HuH-7 (cell line): Measurements from ENCODE around the gene GNG7.
"Not testable (repeated sequence)": the region's sequence is repeated elsewhere in the genome, so short reads cannot be mapped to it uniquely, and the experiment has no call there.

ENCODE experiments used
- DNase-seq: peaks from one replicate; pipeline ENCODE4 v3.0.0; 2011; ENCODE audit warnings: low spot score

GNG7 gene

DNA sequence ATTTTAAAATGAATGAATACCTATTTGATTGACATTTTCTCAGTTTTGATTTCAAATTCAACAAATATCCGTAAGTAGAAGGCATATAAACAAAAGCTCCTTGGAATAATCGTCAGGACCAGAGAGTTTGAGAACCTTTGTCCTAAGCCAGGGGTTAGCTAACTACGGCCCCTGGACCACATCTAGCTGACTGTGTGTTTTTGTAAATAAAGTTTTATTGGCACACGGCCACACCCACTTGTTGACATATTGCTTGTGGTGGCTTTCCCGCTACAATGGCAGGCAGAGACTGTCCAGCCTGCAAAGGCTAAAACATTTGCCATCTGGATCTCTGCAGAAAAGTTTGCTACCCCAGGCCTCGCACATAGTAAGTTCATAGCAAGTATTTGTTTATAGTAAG is 83.4 kb downstream of the GNG7 start:
- no peak for DNase-seq

DNA sequence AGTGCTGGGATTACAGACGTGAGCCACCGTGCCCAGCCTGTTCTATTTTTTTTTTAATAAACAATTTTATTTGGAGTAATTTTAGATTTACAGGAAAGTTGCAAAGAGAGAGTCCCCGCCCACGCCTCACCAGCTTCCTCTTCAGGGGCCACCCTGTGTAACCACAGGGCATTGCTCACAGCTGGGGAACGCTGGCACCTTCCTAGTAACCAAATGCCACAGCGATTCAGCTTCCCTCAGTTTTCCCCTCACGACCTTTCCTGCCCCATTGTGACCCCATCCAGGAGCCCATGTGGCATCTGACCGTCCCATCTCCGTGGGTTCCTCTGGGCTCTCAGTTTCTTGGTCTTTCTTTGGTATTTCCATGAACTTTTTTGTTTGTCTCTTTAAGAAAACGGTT is 83.9 kb downstream of the GNG7 start:
- DNase-seq: no peak

DNA sequence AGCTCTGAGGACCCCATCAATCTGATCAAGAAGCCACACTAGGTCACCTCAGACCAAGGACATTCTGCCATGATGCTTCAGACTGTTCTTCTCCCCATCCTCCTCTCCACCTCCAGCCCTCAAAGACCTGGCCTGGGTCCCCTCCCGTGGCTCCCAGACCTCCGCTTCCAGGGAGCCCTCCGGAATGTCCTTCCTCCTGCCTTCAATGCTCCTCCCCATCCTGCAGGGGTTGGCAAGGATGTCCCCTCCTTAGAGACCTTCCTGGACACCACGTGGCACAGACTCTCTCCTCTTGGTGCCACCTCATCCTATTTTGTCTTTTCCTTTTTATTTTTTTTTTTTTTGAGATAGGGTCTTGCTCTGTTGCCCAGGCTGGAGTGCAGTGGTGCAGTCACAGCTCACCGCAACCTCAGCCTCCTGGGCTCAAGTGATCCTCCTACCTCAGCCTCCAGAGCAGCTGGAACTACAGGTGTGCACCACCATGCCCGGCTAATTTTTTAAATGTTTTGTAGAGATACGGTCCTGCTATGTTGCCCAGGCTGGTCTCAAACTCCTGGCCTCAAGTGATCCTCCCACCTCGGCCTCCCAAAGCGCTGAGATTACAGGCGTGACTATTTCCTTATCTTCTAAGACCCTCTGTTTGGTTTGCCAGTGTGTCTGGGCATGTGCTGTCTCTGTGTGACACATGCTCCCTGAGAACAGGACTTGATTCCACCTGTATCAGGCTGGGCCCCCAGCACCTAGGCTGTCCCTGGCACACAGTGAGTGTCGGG is 84.9 kb downstream of the GNG7 start:
- DNase-seq: no peak

DNA sequence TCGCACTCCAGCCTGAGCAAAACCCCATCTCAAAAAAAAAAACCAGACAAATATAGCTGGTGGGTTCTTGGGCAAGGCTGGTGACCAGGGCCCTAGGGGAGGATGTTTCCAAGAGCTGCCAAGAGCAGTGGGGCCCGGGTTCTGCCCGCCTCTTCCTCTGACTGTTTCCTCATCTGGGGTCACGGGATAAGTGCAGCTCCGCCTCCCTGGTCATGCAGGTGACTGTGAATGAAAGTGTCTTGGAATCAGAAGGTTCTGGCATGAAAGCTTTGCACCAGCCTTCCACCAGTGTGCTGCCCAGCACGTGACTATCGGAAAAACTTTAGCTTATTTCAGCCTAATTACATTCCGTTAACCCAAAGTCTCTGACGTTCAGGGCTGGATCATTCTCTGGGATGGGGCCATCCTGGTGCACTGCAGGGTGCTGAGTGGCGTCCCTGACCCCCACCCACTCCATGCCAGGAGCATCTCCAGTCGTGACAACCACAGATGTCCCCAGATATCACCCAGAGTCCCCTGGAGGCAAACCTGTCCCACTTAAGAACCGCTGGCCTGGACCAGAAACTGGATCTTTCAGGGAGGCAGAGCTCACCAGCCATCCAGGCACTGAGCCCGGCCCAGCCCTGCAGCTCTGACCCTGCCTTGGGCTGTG is 85.6 kb downstream of the GNG7 start:
- DNase-seq: no peak

DNA sequence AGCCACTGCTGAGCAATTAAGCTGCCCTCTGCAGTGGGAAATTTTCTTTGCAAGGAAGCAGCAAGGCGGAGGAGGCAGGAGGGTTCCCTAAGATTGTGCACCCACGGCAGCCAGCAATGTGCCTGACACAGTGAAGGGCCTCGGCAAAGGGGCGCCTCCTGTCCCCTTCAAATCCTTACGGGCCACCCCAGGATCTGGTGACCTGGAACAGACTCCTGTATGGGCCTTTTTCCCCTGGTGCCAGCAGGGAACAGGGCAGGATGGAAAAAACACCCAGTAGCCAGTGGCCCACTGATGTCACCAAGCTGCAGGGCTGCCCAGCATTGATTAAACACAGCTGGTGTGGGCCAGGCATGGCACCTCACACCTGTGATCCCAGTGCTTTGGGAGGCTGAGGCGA is 86.7 kb downstream of the GNG7 start:
- no peak for DNase-seq

DNA sequence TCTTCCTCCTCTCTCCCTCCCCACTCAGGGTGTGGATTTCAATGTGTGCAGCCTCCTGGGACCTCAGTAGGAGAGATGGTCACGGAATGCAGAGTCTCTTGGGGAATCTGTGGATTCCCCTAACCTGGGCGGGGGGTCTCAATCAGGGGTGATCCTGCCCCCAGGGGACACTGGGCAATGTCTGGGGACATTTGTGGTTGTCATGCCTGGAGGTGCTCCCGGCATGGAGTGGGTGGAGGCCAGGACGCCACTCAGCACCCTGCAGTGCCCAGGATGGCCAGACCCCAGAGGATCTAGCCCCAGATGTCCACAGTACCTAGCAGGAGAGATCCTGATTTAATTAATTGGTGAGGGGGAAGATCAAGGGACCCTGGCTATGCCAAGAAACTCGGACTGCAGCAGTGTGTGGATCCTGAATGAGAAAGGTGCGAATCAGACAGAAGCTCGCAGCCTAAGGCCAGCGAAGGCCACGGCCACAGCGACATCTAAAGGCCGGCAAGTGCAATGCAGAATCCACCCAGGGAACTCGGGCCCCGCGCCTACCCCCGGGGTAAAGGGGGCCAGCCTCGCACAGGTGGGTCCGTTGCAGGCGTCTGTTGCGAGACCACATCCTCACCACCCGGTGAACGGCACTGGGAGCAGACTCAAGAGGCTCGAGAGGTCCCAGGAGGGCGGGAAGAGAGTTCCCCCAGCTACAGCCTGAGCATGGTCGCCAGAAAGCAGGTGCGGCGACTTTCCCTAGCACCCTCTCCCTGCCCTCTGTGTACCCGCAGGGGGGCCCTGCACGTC is 88.8 kb downstream of the GNG7 start:
- DNase-seq: peak; percentile 69

DNA sequence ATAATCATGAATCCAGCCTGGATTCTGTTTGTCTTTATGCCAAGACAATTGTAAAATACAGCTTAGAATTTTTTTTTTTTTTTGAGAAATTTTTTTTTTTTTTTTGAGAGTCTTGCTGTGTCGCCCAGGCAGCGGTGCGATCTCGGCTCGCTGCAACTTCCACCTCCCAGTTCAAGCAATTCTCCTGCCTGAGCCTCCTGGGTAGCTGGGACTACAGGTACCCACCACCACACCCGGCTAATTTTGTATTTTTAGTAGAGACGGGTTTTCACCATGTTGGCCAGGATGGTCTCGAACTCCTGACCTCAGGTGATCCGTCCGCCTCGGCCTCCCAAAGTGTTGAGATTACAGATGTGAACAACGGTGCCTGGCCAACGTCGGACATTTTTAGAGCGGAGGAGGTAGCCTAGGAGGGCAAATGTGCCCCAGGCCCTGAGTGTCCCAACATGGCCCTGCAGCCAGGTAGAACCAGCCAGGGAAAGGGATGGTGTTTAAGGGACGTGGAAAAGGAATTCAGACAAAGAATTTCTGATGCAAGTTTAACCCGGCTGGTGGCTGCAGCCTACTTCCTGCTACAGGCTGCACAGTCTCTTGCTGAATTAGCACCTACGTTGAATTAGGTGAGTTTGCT is 89.8 kb downstream of the GNG7 start:
- DNase-seq: no peak

DNA sequence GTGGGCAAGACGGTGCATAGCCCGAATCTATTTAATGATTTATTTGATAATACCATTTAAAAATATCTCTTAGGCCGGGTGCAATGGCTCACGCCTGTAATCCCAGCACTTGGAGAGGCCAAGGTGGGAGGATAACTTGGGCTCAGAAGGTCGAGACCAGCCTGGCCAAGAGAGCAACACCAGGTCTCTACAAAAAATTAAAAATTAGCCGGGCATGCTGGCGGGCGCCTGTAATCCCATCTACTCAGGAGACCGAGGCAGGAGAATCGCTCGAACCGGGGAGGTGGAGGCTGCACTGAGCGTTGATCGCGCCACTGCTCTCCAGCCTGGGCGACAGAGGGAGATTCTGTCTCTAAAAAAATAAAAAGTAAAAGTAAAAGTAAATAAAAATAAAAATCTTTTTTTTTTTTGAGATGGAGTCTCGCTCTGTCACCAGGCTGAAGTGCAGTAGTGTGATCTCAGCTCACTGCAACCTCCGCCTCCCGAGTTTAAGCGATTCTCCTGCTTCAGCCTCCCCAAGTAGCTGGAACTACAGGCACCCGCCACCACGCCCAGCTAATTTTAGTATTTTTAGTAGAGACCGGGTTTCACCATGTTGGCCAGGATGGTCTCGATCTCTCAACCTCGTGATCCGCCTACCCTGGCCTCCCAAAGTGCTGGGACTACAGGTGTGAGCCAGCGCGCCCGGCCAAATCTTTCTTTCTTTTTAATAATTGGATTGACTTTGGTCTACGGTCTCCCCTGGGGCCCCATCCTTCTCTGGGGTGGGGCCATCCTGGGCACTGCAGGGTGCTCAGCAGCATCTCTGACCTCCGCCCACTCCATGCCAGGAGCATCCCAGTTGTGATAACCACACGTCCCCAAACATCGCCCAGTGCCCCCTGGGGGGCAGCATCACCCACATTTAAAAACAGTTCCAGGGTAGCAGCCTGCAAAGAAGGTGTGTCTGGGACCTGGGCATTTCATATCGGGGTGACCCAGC is 90.7 kb downstream of the GNG7 start:
- no peak for DNase-seq

DNA sequence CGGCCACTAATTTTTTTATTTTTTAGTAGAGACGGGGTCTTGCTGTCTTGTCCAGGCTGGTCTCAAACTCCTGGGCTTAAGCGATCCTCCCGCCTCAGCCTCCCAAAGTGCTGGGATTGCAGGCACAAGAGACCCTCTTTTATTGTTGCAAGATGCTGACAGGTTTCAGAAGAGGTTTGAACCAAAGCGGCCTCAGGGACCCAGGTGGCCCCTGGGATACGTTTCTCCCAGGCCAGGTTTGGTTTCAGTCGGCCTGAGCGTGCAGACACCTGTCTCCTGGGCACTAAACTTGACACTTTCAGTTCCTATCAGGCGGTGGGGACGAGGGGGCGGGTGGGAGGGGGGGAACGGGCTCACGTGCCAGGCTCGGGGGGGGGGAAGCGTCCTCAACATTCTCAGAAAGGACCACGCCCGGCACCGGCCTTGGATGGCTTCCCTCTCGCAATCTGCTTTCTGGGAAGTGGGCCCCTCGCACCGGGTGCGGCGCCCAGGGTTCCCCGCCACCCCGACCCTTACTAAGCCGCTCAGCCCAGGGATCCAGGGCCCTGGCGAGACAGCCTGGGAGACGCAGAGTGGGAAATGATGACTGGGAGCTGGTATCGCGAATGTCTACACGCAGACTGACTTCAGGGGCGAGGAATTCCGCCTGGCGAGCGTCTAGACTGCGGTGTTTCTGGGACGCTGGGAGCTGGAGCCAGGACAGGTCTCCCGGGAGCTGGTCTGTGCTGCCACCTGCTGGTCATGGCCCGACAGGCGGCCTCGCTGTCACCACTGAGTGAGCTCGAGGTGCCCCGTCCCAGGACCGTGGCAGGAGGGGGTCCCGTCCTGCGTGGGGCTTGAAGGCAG is 91.6 kb downstream of the GNG7 start:
- DNase-seq: peak; percentile 80

DNA sequence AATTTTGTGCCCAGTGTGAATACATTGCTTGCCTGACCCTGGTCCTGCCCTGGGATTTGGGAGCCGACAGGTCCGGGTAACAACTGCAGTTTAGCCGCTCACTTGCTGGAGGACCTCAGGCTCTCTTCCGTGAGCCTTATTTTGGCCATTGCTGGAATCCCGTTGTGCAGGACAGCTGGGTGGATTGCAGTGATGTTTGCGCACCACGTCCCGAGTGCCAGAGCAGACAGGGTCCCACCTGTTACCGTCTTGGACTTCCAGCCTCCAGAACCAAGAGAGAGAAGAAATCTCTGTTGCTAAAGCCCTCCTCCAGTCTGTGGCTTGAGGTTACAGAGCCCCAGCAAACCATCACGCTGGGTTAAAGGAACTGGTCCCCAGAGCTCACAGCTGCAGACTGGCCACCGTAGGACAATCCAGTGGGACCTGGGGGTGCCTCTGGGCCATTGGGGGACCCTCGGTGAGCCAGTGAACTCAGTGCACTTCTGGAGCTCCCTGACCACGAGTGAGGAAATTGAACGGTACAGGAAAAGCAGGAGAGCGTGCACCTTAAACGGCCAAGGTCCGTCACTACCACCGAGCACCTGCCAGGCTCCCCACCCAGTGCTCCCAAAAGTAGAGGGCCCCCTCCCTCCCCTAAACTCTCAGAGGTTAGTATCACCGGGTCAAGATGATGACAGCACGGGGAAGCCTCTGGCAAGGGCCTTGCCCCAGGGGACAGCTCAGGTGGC is 92.9 kb downstream of the GNG7 start:
- no peak for DNase-seq

DNA sequence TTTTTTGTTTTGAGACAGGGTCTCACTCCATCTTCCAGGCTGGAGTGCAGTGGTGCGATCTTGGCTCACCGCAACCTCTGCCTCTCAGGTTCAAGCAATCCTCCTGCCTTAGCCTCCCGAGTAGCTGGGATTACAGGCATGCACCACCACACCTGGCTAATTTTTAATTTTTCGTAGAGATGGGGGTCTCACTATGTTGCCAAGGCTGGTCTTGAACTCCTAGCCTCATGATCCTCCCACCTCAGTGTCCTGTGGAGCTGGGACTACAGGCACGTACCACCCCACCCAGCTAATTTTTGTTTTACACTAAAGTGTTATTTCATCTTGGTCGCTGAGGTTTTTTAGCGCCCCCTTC is 93.5 kb downstream of the GNG7 start:
- DNase-seq: not testable (repeated sequence)

DNA sequence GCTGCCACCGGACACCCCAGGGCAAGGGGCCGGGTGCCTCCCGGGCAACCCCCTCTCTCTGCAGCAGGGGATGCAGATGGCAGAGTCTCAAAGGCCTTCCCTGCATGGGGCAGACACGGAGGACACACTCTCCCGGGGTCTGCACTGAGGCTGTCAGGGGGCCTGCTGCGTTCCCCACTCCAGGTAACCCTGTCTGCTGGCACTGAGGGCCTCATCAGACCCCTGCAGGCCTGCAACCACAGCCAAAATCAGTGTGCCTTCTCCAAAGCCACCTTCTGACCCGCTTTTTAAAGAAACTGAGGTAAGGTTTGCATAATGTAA is 93.9 kb downstream of the GNG7 start:
- DNase-seq: no peak

DNA sequence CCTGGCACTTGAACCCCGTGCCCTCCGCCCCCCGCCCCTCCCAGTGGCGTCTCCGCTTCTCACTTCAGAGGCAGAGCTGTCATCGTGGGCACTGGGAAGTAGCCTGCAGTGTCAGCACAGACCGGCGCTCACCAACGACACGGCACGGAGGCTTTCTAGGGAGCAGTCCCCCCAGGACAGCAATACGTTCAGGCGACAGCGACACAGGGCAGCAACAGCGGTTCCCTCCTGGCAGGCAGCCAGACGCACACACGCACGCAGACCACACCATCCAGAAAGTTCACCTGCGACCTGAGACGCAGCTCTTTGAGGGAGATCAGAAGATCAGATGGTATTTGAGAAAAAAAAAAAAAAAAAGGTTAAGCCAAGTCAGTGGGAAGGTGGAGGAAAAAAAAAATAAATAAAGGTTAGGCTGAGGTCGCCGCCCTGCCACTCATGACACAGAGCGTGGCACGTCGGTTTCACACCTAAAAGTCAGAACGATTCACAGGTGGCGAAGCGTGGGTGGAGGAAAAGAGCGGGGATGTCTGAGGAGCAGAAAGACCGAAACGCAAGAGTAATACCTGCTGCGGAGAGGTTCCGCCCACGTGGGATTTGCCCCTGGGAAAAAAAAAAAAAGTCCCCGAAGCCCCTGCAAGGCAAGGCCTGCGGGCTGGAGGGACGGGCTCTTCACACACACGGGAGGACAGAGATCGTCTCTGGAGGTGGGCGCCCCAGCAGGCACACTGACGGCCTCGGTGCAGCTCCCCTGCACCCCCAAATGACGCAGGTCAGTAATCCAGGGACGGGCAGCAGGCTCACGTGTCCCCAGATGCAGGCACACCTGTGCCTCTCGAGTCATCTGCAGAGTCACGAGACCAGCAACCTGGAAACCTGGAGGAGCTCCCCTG is 94.5 kb downstream of the GNG7 start:
- no peak for DNase-seq

DNA sequence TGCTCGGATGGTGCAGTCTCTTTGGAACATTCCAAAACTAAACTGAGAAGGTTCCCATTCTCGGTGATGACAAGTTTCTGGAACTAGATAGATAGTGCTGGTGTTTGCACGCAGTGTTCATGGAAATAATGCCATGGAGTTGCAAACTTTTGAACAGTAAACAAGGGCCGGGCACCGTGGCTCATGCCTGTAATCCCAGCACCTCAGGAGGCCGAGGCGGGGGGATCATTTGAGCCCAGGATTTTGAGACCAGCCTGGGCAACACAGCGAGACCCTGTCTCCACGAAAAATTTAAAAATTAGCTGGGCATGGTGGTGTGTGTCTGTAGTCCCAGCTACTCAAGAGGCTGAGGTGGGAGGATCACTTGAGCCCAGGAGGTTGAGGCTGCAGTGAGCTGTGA is 95.7 kb downstream of the GNG7 start:
- not testable (repeated sequence) for DNase-seq

DNA sequence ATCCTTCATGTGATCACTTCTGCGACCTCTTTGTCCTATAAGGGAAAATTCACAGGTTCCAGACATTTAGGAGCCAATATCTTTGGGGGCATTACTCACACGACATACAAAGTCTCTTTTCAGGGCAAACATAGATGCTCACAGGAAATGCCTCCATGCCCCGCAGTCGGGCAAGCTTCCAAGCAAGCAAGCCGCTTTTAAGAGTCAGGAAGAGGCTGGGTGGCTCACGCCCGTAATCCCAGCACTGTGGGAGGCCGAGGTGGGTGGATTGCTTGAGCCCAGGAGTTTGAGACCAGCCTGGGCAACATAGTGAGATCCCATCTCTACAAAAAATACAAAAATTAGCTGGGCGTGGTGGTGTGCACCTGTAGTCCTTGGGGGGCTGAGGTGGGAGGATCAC is 96.6 kb downstream of the GNG7 start:
- not testable (repeated sequence) for DNase-seq

DNA sequence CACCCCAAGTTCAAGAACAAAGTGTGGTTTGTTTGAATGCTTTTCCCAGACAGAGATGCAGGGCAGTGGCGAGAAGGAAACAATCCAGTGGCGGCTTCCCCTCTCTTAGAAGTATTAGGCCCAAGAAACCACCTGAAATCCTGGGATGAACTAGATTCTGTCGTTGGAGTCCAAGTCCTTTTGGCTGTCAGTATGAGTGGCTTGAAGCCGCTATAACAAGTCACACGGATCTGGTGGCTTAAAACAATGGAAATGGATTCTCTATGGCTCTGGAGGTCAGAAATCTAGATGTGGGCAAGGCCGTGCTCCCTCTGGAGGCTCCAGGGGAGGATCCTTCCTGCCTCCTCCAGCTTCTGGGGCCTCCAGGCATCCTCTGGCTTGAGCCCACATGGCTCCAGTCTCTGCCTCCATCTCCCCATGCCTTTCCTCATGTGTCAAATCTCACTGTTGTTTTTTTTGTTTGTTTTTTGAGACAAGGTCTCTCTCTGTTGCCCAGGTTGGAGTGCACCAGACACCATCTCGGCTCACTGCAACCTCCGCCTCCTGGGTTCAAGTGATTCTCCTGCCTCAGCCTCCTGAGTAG is 97.7 kb downstream of the GNG7 start:
- no peak for DNase-seq

DNA sequence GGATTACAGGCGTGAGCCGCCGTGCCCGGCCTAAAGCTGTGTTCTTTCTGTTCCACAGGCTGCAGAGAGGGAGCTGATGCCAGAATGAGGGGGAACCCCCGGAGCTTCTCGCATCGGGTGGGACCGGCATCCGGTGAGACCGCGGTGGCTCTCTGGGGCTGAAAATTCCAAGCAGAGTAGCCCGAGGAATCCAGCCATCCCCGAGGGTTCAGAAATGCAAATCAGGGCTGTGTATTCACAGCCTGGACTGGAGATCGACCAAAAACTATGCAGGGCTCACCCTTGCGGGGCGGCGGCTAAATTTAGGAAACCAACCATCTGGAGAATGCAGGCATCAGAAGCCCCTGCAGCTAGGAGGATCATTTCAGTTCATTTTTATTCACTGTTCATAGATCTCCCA is 99.2 kb downstream of the GNG7 start:
- no peak for DNase-seq

DNA sequence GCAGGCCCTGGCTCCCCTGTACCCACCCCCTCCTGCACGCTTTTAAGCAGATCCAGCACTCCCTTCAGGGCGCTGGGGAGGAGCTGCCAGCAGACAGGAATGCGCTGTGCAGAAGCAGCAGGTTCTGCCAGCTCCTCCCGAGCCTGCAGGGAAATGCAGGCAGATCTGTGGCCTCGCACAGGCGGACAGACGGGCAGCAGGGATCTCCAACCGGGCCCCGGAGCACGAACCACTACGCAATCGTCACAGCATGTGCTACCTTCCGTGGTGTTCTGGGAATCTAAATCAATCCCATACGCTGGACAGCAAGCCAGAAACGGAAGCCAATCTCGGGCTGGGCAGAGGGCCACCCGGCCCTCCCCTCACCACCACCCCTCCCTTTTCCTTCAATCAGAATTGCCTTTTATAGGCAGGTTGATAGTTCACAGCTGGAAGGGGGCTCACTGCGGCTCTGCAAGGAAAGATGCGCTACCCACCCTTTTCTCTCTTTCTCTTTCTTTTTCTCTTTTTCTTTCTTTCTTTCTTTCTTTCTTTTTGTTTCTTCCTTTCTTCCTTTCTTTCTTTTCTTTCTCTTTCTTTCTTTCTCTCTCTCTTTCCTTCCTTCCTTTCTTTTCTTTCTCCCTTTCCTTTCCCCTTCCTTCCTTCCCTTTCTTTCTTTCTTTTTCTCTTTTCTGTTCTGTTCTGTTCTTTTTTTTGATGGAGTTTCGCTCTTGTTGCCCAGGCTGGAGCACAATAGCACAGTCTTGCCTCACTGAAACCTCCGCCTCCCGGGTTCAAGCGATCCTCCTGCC is 99.9 kb downstream of the GNG7 start:
- no peak for DNase-seq
